Uterine smooth muscle cell (primary cell): Measurements from ENCODE around the gene TCHP. TPM values are rescaled to one million over a fixed set of nuclear protein-coding genes. Genes with fewer than 3 reads are reported as not detected.

ENCODE experiments used
- total RNA-seq: library from RNA; depleted of rRNA; stranded (reverse); fragments of >200 nt; gene quantifications from 2 replicates; pipeline ENCODE4 v1.2.3, GENCODE V29; 2014

The TCHP gene
- 10.2 and 14.8 TPM in 2 replicates for total RNA-seq

GRCh38 chr12:109899783-109900751, at the start of gene TCHP:
TCHP (plus strand) TSS chr12:109900274; CDS start chr12:109903027, 2,753 bp downstream.

GRCh38 chr12:109880043-109880931, 19.8 kb upstream of the TCHP start, which contains the start of gene GLTP:
GLTP (minus strand) TSS chr12:109880541; CDS start chr12:109880374, 167 bp downstream.

Other genes starting within 250 kb of the TCHP start
- gene FAM222A, start 186.4 kb upstream of the TCHP start, total RNA-seq, result 0.11 and 0.37 TPM in 2 replicates
- 0.66 and 2.2 TPM in 2 replicates for gene TRPV4, start 66.9 kb upstream of the TCHP start, total RNA-seq
- gene GLTP, start 19.7 kb upstream of the TCHP start, total RNA-seq, result 42.0 and 82.8 TPM in 2 replicates
- gene GIT2, start 96.1 kb downstream of the TCHP start, total RNA-seq, result 36.6 and 44.8 TPM in 2 replicates
- 108 and 201 TPM in 2 replicates for gene ANKRD13A, start 99.2 kb downstream of the TCHP start, total RNA-seq
- gene C12orf76, start 148.2 kb downstream of the TCHP start, total RNA-seq, result 10.2 and 18.2 TPM in 2 replicates
- 24.8 and 25.1 TPM in 2 replicates for gene IFT81, start 224.1 kb downstream of the TCHP start, total RNA-seq